Loucy (cell line): ENCODE measurements around the gene C1orf167.

Source experiments
- CTCF ChIP-seq: fragments of 200-600 bp; sonication (generic); conservative IDR thresholded peaks from 2 replicates; pipeline ENCODE4 v1.5.1; 2014; ENCODE audit warnings: mild to moderate bottlenecking, antibody characterized with exemption, low read length
- EZH2phosphoT487 ChIP-seq: fragments of 200-600 bp; IDR thresholded peaks from 2 replicates; pipeline ENCODE4 v1.6.1; 2018; ENCODE audit warnings: antibody characterized with exemption, mild to moderate bottlenecking, moderate library complexity, borderline replicate concordance

GRCh38 chr1:11764519-11764918 lies 2.5 kb downstream of the C1orf167 start:
- TF ChIP-seq CTCF (no peak), EZH2phosphoT487 (no peak)
